HuH-7 (cell line): ENCODE results near the gene RNF133.

Experiments used
- DNase-seq: peaks from one replicate; pipeline ENCODE4 v3.0.0; 2011; ENCODE audit warnings: low spot score

RNF133 gene, protein sequence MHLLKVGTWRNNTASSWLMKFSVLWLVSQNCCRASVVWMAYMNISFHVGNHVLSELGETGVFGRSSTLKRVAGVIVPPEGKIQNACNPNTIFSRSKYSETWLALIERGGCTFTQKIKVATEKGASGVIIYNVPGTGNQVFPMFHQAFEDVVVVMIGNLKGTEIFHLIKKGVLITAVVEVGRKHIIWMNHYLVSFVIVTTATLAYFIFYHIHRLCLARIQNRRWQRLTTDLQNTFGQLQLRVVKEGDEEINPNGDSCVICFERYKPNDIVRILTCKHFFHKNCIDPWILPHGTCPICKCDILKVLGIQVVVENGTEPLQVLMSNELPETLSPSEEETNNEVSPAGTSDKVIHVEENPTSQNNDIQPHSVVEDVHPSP

DNA sequence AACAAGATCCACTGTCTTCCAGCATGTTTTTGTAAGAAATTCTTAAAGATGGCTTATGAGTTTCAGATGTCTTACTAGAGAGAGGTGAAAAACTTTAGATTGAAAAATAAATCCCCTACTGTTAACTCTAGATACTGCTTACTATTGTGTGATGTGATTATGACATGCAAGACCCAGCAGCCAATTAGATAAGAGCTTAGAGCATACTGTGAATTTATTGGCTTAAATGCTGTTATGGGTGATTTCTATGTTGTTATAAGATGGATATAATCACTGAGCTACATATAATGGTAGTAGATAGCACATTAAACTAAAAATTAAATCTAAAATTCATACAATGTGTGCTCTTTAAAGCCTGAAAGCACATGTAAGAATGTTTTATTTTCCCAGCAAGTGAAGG, at the start of gene RNF133:
RNF133 (minus strand) TSS at position 101 of the 400 bp plus-strand sequence. CDS start 199 bp downstream, outside the sequence.
- DNase-seq: no peak

GRCh38 chr7:122748195-122748594, 49.3 kb upstream of the RNF133 start:
- no peak for DNase-seq

DNA sequence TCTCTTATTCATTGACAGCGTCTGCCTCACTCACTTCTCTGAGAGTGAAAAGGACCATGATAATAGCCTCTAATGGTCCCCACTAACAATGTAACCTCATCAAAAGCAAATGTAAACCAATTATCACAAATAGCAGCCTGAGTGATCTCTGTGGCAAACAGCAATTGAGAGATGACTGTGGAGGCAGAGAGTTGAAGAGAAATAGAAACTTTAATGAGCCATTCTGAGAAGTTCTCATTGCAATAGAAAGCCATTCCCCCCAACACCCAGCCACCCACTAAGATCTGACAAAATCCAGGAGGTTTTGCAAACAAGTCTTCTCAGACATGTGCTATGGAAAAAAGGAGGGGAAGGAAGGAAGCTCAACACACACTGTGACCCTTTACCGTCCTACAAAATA, 48.0 kb upstream of the RNF133 start:
- no peak for DNase-seq

DNA sequence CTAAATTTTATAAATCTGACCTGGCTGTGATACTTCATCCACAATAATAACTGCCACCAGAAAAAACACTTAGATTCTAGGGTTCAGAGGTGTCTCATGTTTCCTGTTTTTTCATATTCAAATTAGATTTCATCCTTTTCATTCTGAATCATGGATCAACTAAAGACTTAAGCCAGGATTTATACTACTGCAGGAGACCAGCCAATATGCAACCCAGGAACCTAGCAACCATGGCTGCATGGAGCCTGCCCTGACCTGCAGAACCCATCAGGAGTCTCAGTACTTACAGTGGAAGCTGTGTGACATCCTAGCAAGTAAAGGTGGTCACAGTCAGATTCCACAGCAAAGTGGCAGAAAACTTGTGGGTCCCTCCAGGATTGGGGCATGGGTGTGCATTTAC, 44.3 kb upstream of the RNF133 start:
- no peak for DNase-seq

- no peak for DNase-seq
These were observed 40.0 kb upstream of the RNF133 start for GRCh38 chr7:122738947-122739346.

DNA sequence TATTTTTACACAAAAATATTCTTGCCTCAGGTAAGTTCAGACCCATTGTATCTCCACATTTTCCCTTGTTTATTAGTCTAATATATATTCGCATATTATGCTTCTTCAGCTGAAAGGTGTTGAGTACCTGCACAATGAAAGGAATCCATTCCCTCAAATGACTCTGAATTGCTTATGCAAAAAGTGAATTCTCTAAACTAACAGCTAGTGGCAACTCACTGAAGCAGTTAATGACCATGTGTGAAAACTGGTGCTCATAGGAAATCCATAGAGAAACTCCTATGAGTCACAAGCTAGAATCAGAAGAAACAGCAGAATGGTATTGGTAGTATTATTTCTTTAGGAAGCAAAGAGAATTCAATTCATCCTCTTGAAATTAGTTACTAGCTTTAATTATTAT, 37.3 kb upstream of the RNF133 start:
- DNase-seq: no peak

DNA sequence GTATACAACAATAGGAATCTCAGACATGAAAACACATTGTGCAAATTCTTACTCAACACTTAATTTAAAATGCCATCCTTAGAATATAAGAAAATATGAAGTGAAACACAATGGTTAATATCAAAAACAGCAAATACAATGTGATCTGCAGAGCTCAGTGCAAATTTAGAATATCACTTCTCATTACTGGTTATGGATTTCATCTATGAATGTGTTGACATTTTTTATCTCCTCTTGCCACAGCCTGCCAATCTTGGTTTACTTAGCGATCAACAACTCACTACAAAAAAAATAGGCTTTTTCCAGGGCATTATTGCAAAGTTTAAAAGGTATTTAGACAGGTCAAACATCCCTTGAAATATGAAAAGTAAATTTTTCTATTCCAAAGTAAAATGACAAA, 28.8 kb upstream of the RNF133 start:
- DNase-seq: no peak

- DNase-seq: no peak
These were observed 28.4 kb upstream of the RNF133 start for GRCh38 chr7:122727354-122727753.

GRCh38 chr7:122726881-122727280, 28.0 kb upstream of the RNF133 start:
- no peak for DNase-seq

GRCh38 chr7:122724366-122724765, 25.4 kb upstream of the RNF133 start:
- DNase-seq: no peak

- no peak for DNase-seq
These were observed 20.2 kb upstream of the RNF133 start for GRCh38 chr7:122719010-122719578.

DNA sequence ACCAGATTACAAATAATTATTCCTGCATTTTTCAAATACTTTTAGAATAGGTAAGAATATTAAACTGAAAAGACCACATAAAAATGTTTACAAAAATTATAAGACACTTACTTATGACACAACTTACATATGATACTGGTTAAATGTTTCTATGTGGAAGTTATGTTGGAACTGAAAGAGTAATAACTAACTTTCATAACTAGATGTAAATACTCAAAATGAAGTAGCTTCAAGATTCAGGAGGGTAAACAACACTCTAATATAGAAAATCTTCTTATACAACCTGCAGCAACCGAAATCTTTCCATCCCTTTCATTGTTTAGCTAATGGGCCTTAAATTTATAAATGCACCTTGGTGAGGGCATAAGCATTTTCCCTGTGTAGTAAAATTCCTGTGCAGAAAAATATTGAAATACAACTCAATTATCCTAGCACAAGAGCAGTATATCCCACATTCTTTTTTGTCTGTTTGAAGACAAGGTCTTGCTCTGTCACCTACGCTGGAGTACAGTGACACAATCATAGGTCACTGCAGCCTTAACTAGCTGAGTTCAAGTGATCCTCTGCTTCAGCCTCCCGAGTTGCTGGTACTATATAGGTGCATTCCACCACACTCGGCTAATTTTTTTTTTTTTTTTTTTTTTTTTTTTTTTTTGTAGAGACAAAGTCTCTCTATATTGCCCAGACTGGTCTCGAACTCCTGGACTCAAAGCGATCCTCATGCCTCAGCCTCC, 18.6 kb upstream of the RNF133 start:
- no peak for DNase-seq

- DNase-seq: no peak
These were observed 16.3 kb upstream of the RNF133 start for GRCh38 chr7:122715183-122715582.

- DNase-seq: no peak
These were observed 12.0 kb upstream of the RNF133 start for GRCh38 chr7:122710916-122711315.

GRCh38 chr7:122709930-122710646, 11.2 kb upstream of the RNF133 start:
- DNase-seq: no peak

GRCh38 chr7:122706836-122707235, 7.9 kb upstream of the RNF133 start:
- DNase-seq: no peak

- DNase-seq: no peak
These were observed 4.1 kb upstream of the RNF133 start, which contains the start of gene RNF148 for GRCh38 chr7:122702872-122703510. TSS of gene RNF148 (minus strand) at chr7:122702922. CDS start at chr7:122702750, 172 bp downstream.

GRCh38 chr7:122695816-122696215, 3.1 kb downstream of the RNF133 start:
- no peak for DNase-seq

DNA sequence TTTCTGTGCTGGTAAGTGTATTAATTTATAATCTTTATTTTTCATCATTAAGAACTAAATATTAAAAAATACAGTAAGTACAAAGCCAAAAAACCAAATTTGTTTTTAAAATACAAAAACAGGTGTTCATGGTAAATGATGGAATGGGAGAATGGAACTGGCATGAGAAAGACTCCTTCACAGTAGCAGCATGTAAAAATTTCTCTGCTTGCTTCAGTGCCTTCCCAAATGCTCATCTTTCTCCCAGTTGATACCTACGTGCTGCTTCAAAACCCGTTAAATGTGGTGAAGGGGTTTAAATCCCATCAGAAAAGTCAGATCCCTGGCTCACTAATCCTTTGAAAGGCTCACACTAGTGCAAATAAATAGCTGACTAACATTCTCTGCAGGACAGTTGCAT, 4.2 kb downstream of the RNF133 start:
- DNase-seq: no peak

GRCh38 chr7:122692769-122693309, 6.1 kb downstream of the RNF133 start:
- DNase-seq: no peak

GRCh38 chr7:122691569-122692235, 7.2 kb downstream of the RNF133 start:
- DNase-seq: no peak
